Neural cell (in vitro differentiated cells): ENCODE results near the gene CEP85L. TPM values are rescaled to one million over a fixed set of nuclear protein-coding genes. Genes with fewer than 3 reads are reported as not detected.
A peak's percentile ranks its signal among the peaks of the same experiment; 100 is the strongest.

Experiments
- H2AFZ ChIP-seq: fragments of 200-600, 300-800 bp; sonication (generic), shearing (Covaris generic); 2 replicates; pipeline ENCODE4 v1.6.0; 2014; ENCODE audit warnings: low read depth, mild to moderate bottlenecking, antibody characterized with exemption, low read length, moderate library complexity
- H3F3A ChIP-seq: fragments of 200-600 bp; shearing (Covaris generic); 2 replicates; pipeline ENCODE4 v1.6.1; 2016; ENCODE audit warnings: mild to moderate bottlenecking, moderate library complexity, mixed read lengths, antibody characterized with exemption, low read length; ENCODE audit not compliant: insufficient read depth, poor library complexity, severe bottlenecking
- H3K27ac ChIP-seq: fragments of 200-600, 300-800 bp; sonication (generic), shearing (Covaris generic); 2 replicates; pipeline ENCODE4 v1.5.1; 2014; ENCODE audit warnings: mild to moderate bottlenecking, low read length, moderate library complexity
- H3K27me3 ChIP-seq: fragments of 300-800, 200-600 bp; sonication (generic), shearing (Covaris generic); 2 replicates; pipeline ENCODE4 v1.6.0; 2014; ENCODE audit warnings: mild to moderate bottlenecking, low read depth, low read length, moderate library complexity; ENCODE audit not compliant: insufficient read depth
- H3K36me3 ChIP-seq: fragments of 300-800, 200-600 bp; sonication (generic), shearing (Covaris generic); 2 replicates; pipeline ENCODE4 v1.5.1; 2014; ENCODE audit warnings: mild to moderate bottlenecking, antibody characterized with exemption, low read length, moderate library complexity; ENCODE audit not compliant: insufficient read depth
- H3K4me2 ChIP-seq: fragments of 300-800, 200-600 bp; sonication (generic), shearing (Covaris generic); 2 replicates; pipeline ENCODE4 v1.6.0; 2014; ENCODE audit warnings: mild to moderate bottlenecking, low read length
- H3K4me3 ChIP-seq: fragments of 300-800, 200-600 bp; sonication (generic), shearing (Covaris generic); 2 replicates; pipeline ENCODE4 v1.5.1; 2014; ENCODE audit warnings: mild to moderate bottlenecking, low read length, moderate library complexity
- H3K79me2 ChIP-seq: fragments of 200-600 bp; shearing (Covaris generic); replicated peaks from 2 replicates; pipeline ENCODE4 v1.6.0; 2014; ENCODE audit warnings: mild to moderate bottlenecking, low read length, moderate library complexity; ENCODE audit not compliant: insufficient read depth
- H3K9ac ChIP-seq: fragments of 300-800, 200-600 bp; sonication (generic), shearing (Covaris generic); 2 replicates; pipeline ENCODE4 v1.6.1; 2016; ENCODE audit warnings: mild to moderate bottlenecking, low read length, mixed read lengths
- H3K9me2 ChIP-seq: fragments of 200-600 bp; shearing (Covaris generic); 2 replicates; pipeline ENCODE4 v1.6.1; 2016; ENCODE audit warnings: mild to moderate bottlenecking, low read length, mixed read lengths; ENCODE audit not compliant: insufficient read depth
- H3K9me3 ChIP-seq: fragments of 200-600, 300-800 bp; sonication (generic), shearing (Covaris generic); 2 replicates; pipeline ENCODE4 v1.6.1; 2016; ENCODE audit warnings: mild to moderate bottlenecking, mixed run types, low read length, moderate library complexity, mixed read lengths
- H4K20me1 ChIP-seq: fragments of 200-600 bp; shearing (Covaris generic); 2 replicates; pipeline ENCODE4 v1.6.1; 2016; ENCODE audit warnings: mild to moderate bottlenecking, mixed run types; ENCODE audit not compliant: insufficient read depth
- CTCF ChIP-seq: fragments of 450-650 bp; IDR thresholded peaks from 2 replicates; pipeline ENCODE4 v1.5.1; 2014; ENCODE audit warnings: antibody characterized with exemption, mild to moderate bottlenecking, moderate library complexity; ENCODE audit not compliant: poor library complexity, severe bottlenecking
- EP300 ChIP-seq: fragments of 450-650 bp; conservative IDR thresholded peaks from 2 replicates; pipeline ENCODE4 v1.6.1; 2014; ENCODE audit warnings: antibody characterized with exemption, mild to moderate bottlenecking, moderate library complexity; ENCODE audit not compliant: poor library complexity, severe bottlenecking
- EZH2 ChIP-seq: fragments of 200-600, 300-800 bp; shearing (Covaris generic), sonication (generic); IDR thresholded peaks from 2 replicates; pipeline ENCODE4 v1.6.1; 2014; ENCODE audit warnings: antibody characterized with exemption, low read length, borderline replicate concordance, mild to moderate bottlenecking; ENCODE audit not compliant: insufficient read depth, poor library complexity, severe bottlenecking
- MXI1 ChIP-seq: fragments of 450-650 bp; conservative IDR thresholded peaks from 2 replicates; pipeline ENCODE4 v1.6.1; 2014; ENCODE audit warnings: antibody characterized with exemption, mild to moderate bottlenecking; ENCODE audit not compliant: poor library complexity, severe bottlenecking
- POLR2AphosphoS5 ChIP-seq: IDR thresholded peaks from 2 replicates; pipeline ENCODE4 v1.6.1; 2012
- RAD21 ChIP-seq: fragments of 450-650 bp; conservative IDR thresholded peaks from 2 replicates; pipeline ENCODE4 v1.6.1; 2014; ENCODE audit warnings: antibody characterized with exemption, mild to moderate bottlenecking, moderate library complexity
- SMC3 ChIP-seq: fragments of 450-650 bp; conservative IDR thresholded peaks from 2 replicates; pipeline ENCODE4 v1.6.1; 2014; ENCODE audit warnings: antibody characterized with exemption, mild to moderate bottlenecking, moderate library complexity; ENCODE audit not compliant: poor library complexity
- TAF1 ChIP-seq: IDR thresholded peaks from 2 replicates; pipeline ENCODE4 v1.6.1; 2012; ENCODE audit warnings: low read depth
- polyA plus RNA-seq: library from polyadenylated mRNA; depleted of rRNA; stranded (reverse); fragments of >200 nt; gene quantifications from 2 replicates; pipeline ENCODE4 v1.2.3, GENCODE V29; 2014
- TF ChIP-seq, protein P1 (sequence below): IDR thresholded peaks from 2 replicates; pipeline ENCODE4 v1.6.1; 2012; ENCODE audit warnings: borderline replicate concordance

The CEP85L gene
- polyA plus RNA-seq, 1 donor from 2014 or later, result 17.0 TPM

DNA sequence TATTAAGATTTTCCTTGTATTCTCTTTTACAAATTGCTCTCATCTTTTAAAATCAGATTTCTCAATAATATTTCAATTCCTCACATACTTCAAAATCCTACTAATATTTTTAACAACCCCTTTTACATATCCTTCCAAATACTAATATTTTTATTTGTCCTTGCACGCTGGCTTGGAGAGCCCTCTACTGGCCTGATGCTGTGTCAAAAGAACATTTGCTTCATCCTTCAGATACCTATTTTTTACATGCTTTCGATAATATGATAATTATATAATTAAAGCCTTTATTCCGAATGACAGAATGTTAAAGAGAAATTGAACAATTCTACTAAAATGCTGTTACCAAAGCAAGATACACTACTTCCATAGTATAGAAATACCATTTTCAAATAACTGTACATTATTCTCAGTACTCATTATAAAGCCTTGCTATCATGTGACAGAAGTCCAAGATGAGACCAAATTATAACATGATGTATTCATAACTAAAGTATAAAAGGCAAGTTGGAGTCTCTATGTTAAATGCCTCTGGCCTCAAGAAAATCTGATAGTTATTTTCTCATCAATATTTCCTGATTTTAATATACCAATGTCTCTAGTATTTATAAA is 142.3 kb downstream of the CEP85L start:
- Histone ChIP-seq H3K4me3 (no peak overlapping the region), H3K79me2 (peaks cover 3% of the 10 kb centered on the region), H3K4me2 (no peak overlapping the region), H3K27me3 (no peaks in the 10 kb centered on the region), H2AFZ (no peak overlapping the region), H3K9me3 (no peaks in the 10 kb centered on the region), H4K20me1 (no peaks in the 10 kb centered on the region), H3K36me3 (no peaks in the 10 kb centered on the region), H3K27ac (no peak overlapping the region), H3K9ac (no peak overlapping the region), H3F3A (no peaks in the 10 kb centered on the region), H3K9me2 (no peaks in the 10 kb centered on the region)
- TF ChIP-seq RAD21 (peak; percentile 86), EZH2 (no peak), POLR2AphosphoS5 (no peak), SMC3 (peak; percentile 85), CTCF (peak; percentile 83), EP300 (no peak), MXI1 (no peak), TAF1 (no peak)
- TF ChIP-seq, protein P1, sequence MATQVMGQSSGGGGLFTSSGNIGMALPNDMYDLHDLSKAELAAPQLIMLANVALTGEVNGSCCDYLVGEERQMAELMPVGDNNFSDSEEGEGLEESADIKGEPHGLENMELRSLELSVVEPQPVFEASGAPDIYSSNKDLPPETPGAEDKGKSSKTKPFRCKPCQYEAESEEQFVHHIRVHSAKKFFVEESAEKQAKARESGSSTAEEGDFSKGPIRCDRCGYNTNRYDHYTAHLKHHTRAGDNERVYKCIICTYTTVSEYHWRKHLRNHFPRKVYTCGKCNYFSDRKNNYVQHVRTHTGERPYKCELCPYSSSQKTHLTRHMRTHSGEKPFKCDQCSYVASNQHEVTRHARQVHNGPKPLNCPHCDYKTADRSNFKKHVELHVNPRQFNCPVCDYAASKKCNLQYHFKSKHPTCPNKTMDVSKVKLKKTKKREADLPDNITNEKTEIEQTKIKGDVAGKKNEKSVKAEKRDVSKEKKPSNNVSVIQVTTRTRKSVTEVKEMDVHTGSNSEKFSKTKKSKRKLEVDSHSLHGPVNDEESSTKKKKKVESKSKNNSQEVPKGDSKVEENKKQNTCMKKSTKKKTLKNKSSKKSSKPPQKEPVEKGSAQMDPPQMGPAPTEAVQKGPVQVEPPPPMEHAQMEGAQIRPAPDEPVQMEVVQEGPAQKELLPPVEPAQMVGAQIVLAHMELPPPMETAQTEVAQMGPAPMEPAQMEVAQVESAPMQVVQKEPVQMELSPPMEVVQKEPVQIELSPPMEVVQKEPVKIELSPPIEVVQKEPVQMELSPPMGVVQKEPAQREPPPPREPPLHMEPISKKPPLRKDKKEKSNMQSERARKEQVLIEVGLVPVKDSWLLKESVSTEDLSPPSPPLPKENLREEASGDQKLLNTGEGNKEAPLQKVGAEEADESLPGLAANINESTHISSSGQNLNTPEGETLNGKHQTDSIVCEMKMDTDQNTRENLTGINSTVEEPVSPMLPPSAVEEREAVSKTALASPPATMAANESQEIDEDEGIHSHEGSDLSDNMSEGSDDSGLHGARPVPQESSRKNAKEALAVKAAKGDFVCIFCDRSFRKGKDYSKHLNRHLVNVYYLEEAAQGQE, result no peak

DNA sequence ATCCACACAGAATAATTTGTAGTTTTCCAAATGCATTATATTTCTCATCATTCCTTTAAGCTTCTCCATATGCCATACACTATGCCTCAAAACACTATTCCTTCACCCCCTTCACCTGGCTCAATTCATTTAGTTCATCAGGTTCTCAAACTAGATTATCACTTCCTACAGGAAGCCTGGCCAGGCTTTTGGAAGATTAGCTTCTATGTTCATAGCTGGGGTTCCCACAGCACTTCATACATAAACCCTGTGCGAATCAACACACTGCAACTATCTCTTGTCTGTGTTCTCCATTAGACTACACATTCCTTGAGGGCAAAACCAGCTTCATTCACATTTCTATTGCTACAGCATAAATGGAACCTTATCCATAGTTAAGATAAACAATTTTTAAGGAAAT is 143.8 kb downstream of the CEP85L start:
- no peaks in the 10 kb centered on the region for H4K20me1 ChIP-seq
- H2AFZ ChIP-seq, result no peak overlapping the region
- TF ChIP-seq, protein P1, result no peak
- TF ChIP-seq RAD21, result no peak
- no peak for TF ChIP-seq EP300
- TF ChIP-seq TAF1, result no peak
- no peak for TF ChIP-seq SMC3
- no peak for TF ChIP-seq EZH2
- no peak for TF ChIP-seq POLR2AphosphoS5
- TF ChIP-seq MXI1, result no peak
- no peak for TF ChIP-seq CTCF
- H3K27me3 ChIP-seq, result no peaks in the 10 kb centered on the region
- no peak overlapping the region for H3K9ac ChIP-seq
- peaks cover 3% of the 10 kb centered on the region for H3K79me2 ChIP-seq
- H3K36me3 ChIP-seq, result no peaks in the 10 kb centered on the region
- H3K9me3 ChIP-seq, result no peaks in the 10 kb centered on the region
- no peaks in the 10 kb centered on the region for H3K9me2 ChIP-seq
- no peak overlapping the region for H3K4me3 ChIP-seq
- no peaks in the 10 kb centered on the region for H3F3A ChIP-seq
- H3K4me2 ChIP-seq, result no peak overlapping the region
- no peak overlapping the region for H3K27ac ChIP-seq
